Activated naive CD4-positive, alpha-beta T cell treated with anti-CD3 and anti-CD28 coated beads for 36 hours (primary cell): ENCODE measurements around the gene FMO5. TPM values are rescaled to one million over a fixed set of nuclear protein-coding genes. Genes with fewer than 3 reads are reported as not detected.
A peak's percentile ranks its signal among the peaks of the same experiment; 100 is the strongest.
"Not testable (repeated sequence)": the region's sequence is repeated elsewhere in the genome, so short reads cannot be mapped to it uniquely, and the experiment has no call there.

ENCODE experiments used
- CTCF ChIA-PET: fragments of 350-600 bp; sonication (Branson Sonifier 250); formaldehyde crosslinking; loops from one replicate; lab custom pipeline; 2021; ENCODE audit warnings: antibody characterized with exemption; lab: Charles Lee
- DNase-seq: peaks from one replicate; pipeline ENCODE4 v3.0.0-alpha.2; 2020
- H3K27ac Mint-ChIP-seq: one replicate; pipeline ENCODE4 v1.8.0; 2021; ENCODE audit warnings: mild to moderate bottlenecking, mixed read lengths
- H3K27me3 Mint-ChIP-seq: one replicate; pipeline ENCODE4 v1.8.0; 2021; ENCODE audit warnings: low read depth, mixed read lengths
- H3K36me3 Mint-ChIP-seq: one replicate; pipeline ENCODE4 v1.8.0; 2021; ENCODE audit warnings: low read depth, mixed read lengths
- H3K4me1 Mint-ChIP-seq: one replicate; pipeline ENCODE4 v1.8.0; 2021; ENCODE audit warnings: low read depth, mixed read lengths
- H3K4me3 Mint-ChIP-seq: one replicate; pipeline ENCODE4 v1.8.0; 2021; ENCODE audit warnings: mild to moderate bottlenecking, moderate library complexity, mixed read lengths
- H3K9me3 Mint-ChIP-seq: one replicate; pipeline ENCODE4 v1.8.0; 2021; ENCODE audit warnings: mixed read lengths
- intact Hi-C: fragments of 100-400 bp; cut with micrococcal nuclease; formaldehyde crosslinking; loops from one replicate; pipeline ENCODE4 v1.15.1; 2023
- total RNA-seq, 2 experiments: library from RNA; stranded (reverse); gene quantifications; one replicate each; pipeline ENCODE4 v1.2.3, GENCODE V29; 2021

Gene FMO5
- total RNA-seq, 2 experiments from 2014 or later = 0.14 TPM; not detected in 1

DNA sequence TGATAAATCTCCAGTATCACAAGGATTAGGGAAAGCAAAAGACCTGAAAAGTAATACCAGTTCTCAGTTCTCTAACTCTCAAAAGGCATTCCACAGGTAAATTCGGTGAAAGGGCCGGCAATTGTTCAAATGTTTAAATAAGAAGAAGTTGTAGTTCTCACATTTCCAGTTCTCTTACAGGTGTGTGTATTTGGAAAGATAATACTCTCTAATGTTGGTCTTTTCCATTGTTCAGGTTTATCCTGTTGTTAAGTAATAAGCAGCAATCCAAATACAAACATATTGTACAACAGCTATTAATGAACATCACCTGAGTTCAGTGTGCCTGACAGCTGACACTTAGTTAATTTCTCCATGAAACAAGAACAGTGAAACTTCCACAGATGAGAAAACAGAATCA, 39.7 kb downstream of the FMO5 start:
- Mint-ChIP-seq H3K27ac (no peak overlapping the region), H3K27me3 (no peaks in the 10 kb centered on the region), H3K4me1 (no peaks in the 10 kb centered on the region), H3K36me3 (no peaks in the 10 kb centered on the region), H3K4me3 (no peak overlapping the region), H3K9me3 (no peaks in the 10 kb centered on the region)
- no peak for DNase-seq
- CTCF ChIA-PET = interaction anchor here (0.9 kb wide), 1 partner anchor 58 kb away, joined by 3 read pairs; no protein-coding TSS in a partner anchor
- intact Hi-C loops = no loop called here

DNA sequence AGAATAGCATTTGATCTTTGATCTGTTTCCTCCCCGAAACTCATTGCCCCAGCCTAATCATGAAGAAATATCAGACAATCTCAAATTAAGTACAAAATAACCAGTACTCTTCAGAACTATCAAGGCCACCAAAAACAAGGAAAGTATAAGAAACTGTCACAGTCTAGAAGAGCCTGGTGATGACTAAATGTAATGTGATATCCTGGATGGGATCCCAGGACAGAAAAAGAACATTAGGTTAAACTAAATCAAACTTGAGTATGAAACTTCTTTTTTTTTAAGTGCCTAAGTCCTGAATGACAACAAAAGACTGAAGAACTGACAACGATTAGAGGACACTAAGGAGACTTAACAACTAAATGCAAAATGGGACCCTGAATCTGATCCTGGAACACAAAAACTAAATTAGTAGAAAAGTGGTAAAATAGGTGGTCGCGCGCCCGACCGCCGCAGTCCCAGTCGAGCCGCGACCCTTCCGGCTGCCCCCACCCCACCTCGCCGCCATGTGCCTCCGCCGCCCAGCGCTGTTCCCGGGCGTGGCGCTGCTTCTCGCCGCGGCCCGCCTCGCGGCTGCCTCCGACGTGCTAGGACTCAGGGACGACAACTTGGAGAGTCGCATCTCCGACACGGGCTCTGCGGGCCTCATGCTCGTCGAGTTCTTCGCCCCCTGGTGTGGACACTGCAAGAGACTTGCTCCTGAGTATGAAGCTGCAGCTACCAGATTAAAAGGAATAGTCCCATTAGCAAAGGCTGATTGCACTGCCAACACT, 47.3 kb downstream of the FMO5 start:
- peak overlapping the region; percentile 11 for H3K4me3 Mint-ChIP-seq

DNA sequence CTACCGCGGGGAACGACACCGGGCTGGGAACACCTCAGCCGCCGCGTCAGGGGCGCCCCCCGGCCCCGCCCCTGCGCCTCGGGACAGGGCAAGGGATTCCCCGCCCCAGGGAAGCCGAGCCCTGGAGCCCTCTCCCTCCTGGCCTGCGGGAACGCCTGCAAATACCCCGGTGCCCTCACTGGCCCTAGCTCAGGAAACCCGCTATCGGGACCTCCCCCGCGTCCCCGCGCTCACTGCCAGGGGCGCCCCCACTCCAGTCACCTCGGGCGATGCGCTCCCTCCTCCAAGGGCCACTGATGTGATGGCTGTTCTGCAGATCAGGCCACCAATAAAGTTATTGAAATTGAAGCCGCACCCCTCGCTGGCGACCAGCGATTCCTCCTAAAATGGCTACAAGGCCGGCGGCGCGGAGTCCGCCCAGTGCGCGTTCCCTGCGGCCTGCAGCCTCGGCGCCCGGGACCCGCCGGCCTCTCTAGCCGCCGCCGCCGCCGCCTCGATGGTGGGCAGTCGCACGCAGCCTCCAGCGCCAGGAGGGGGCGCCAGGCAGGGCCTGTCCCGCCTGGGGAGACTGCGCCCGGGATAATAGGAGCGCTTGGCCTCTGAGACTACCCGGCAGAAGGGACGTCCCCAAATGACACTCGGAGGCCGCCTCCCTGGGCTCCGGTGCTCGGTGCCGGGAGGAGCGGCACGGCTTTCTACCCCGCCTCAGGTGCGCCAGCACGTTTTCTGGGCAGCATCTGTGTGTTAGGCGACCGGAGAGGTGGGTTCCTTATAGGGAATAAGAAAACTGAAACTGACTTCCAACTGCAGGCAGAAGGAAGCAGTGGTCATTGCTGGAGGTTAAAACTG, 52.7 kb downstream of the FMO5 start, which contains the start of gene PRKAB2:
Gene PRKAB2, minus strand, starts transcription at position 303 of the 849 bp plus-strand sequence. CDS start 326 bp downstream, outside the sequence.
- Mint-ChIP-seq H3K4me1 (peaks cover 32% of the 10 kb centered on the region), H3K9me3 (peaks cover 4% of the 10 kb centered on the region), H3K4me3 (peak within 1 kb of the TSS; percentile 98), H3K27me3 (peaks cover 2% of the 10 kb centered on the region), H3K36me3 (peaks cover 8% of the 10 kb centered on the region), H3K27ac (peak within 1 kb of the TSS; percentile 96)
- intact Hi-C loops = loop anchor here (1.0 kb wide), 4 partner anchors 53 to 369 kb away; partner anchors contain the start of genes BCL9, CHD1L and FMO5
- DNase-seq = peak; percentile 91
- CTCF ChIA-PET = interaction anchor here (0.9 to 3.8 kb wide), 2 partner anchors 42 to 70 kb away, joined by 3 to 39 read pairs; partner anchors contain the start of gene CHD1L

More for the DNA sequence above, 47.3 kb downstream of the FMO5 start:
- Mint-ChIP-seq H3K36me3 (peaks cover 6% of the 10 kb centered on the region), H3K27me3 (peaks cover 5% of the 10 kb centered on the region), H3K4me1 (peaks cover 11% of the 10 kb centered on the region), H3K9me3 (peaks cover 5% of the 10 kb centered on the region), H3K27ac (no peak overlapping the region)
- DNase-seq = no peak
- intact Hi-C loops = no loop called here
- CTCF ChIA-PET = interaction anchor here (2.0 kb wide), 1 partner anchor 65 kb away, joined by 5 read pairs; no protein-coding TSS in a partner anchor

DNA sequence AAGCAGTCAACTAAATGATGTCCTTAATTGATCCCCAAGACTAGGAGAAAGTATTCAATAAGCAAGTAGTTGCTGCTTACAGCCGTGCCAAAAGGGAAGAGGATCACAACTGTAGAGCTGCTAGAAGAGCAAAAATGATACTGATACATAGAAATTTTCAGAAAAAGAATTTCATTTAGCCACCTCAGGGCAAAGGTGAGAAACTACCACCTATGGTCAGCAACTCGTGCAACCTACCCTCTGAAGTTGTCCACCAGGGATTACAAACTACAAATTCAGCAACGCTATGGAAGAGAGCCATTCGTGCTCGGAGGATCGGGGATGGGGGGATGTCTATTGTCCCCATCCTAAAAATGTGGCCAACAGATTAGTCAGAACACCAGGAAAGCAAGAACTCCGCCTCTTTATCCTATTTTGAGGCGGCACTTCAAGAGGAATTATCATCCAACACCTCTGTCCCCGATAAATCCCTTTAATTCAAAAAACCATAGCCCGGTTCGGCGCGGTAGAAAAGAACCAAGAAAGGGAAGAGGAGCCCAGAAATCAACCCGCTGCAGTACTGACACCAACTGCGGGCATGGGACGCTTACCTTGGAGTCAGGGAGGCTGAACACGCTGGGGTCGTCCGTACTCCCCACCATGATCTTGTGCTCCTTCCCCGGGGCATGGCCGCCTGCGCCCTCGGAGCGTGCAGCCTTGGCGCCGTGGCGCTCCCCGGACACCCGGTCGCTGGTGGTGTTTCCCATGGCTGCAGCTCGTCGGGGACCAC, 53.6 kb downstream of the FMO5 start:
- intact Hi-C loops = loop anchor here (1.0 kb wide), 4 partner anchors 54 to 370 kb away; partner anchors contain the start of genes BCL9, CHD1L and FMO5
- peaks cover 3% of the 10 kb centered on the region for H3K9me3 Mint-ChIP-seq
- CTCF ChIA-PET = interaction anchor here (3.8 kb wide), 1 partner anchor 71 kb away, joined by 39 read pairs; the partner anchor contains the start of gene CHD1L
- DNase-seq = peak; percentile 5
- peaks cover 32% of the 10 kb centered on the region for H3K4me1 Mint-ChIP-seq
- H3K4me3 Mint-ChIP-seq = peak overlapping the region; percentile 98
- peak overlapping the region; percentile 60 for H3K27ac Mint-ChIP-seq
- H3K27me3 Mint-ChIP-seq = no peaks in the 10 kb centered on the region
- peaks cover 8% of the 10 kb centered on the region for H3K36me3 Mint-ChIP-seq

DNA sequence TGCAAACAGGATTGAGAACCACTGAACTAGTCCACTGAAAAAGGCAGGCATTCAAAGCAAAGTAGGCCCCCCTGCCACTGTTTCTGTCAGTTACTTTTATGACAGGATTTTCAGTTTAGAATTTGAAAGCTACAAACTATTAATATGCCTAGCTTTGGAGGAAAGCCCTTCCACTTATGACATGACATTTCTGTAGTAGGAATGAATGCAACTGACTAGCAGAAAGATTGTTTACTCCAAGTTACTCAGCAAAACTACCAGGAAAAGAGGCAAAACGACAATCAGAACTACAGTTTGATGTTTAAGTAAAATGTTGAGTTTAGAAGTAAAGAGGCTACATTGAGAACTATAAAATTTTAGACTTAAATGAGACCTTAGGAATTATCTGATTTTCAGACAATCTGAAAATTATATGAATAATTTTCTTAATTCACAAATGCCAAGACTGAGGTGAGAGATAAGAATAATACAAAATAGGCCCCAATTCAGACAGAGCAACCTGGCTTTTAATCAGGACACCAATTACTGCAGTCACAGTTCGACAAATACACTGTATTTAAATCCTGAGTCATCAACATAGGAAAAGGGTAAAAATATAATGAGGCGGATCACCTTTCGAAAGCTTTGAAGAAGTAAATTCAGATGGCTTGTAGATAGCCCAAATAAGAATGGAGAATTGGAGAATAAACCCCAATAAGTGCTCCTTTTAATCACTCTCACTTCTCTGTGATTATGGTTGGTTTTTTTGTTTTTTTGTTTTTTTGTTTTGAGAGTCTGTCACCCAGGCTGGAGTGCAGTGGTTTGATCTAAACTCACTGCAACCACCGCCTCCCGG, 55.1 kb downstream of the FMO5 start:
- no peak for DNase-seq
- no peaks in the 10 kb centered on the region for H3K27me3 Mint-ChIP-seq
- no peak overlapping the region for H3K27ac Mint-ChIP-seq
- CTCF ChIA-PET = interaction anchor here (1.2 to 2.6 kb wide), 2 partner anchors 72 to 74 kb away, joined by 5 to 10 read pairs; partner anchors contain the start of gene CHD1L
- H3K4me1 Mint-ChIP-seq = peaks cover 32% of the 10 kb centered on the region
- intact Hi-C loops = no loop called here
- H3K36me3 Mint-ChIP-seq = peaks cover 13% of the 10 kb centered on the region
- no peak overlapping the region for H3K4me3 Mint-ChIP-seq
- H3K9me3 Mint-ChIP-seq = no peaks in the 10 kb centered on the region

DNA sequence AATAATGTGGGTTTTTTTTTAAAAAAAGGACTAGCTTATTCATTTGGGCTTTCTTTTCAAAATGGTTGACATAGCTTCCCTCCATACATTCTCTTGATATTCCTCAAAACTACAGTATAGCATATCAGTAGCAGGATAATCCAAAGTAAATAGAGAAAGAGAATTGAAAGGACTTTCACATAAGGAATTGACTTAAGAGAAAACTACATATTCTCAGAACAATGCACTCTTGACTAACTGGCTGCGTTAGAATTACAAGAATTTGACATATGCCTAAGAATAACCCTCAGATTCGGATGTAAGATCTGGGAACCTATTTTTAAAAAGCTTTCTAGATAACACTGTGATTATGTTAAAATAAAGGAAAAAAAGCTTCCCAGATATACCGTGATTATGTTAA, 56.0 kb downstream of the FMO5 start:
- H3K4me1 Mint-ChIP-seq = peaks cover 31% of the 10 kb centered on the region
- CTCF ChIA-PET = interaction anchor here (1.2 to 2.6 kb wide), 2 partner anchors 73 to 75 kb away, joined by 5 to 10 read pairs; partner anchors contain the start of gene CHD1L
- no peak overlapping the region for H3K4me3 Mint-ChIP-seq
- peaks cover 13% of the 10 kb centered on the region for H3K36me3 Mint-ChIP-seq
- no peak overlapping the region for H3K27ac Mint-ChIP-seq
- H3K9me3 Mint-ChIP-seq = no peaks in the 10 kb centered on the region
- DNase-seq = no peak
- no peaks in the 10 kb centered on the region for H3K27me3 Mint-ChIP-seq
- intact Hi-C loops = no loop called here

DNA sequence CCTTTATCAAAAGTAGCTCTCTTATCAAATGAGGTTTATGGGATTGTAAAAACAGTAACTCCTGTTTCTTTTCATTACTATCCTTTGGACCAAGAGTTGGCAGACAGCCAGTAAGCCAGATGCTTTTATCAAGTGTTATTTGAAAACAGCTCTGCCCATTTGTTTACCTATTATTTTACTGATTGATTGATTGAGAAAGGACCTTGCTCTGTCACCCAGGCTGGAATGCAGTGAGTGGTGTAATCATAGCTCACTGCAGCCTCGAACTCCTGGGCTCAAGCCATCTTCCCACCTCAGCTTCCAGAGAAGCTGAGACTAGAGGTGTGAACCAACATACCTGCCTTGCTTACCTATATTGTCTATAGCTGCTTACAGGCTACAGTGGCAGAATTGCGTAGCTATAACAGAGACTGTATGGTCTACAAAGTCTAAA, 56.5 kb downstream of the FMO5 start:
- Mint-ChIP-seq H3K4me3 (no peak overlapping the region), H3K27ac (no peak overlapping the region), H3K27me3 (no peaks in the 10 kb centered on the region), H3K36me3 (peaks cover 13% of the 10 kb centered on the region), H3K9me3 (no peaks in the 10 kb centered on the region), H3K4me1 (peaks cover 28% of the 10 kb centered on the region)
- CTCF ChIA-PET = interaction anchor here (2.6 kb wide), 1 partner anchor 73 kb away, joined by 10 read pairs; the partner anchor contains the start of gene CHD1L
- intact Hi-C loops = no loop called here
- DNase-seq = no peak

DNA sequence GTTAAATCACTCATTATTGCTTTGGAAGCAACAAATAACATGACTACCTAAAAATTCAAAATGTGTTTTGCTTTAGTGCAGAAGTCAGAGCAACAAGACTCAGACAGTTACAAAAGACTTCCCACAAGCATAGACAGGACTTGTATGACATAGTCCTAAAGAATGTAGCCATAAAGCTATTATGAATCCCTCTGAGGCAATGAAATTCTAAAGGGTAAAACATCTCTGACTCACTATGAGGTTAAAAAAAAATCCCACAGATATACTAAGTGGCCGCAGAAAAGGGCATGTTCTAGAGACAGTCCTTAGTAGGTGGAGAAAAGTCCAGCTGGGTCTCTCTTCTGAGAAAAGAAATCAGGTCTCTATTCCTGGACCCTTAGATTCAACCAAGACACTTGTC, 57.8 kb downstream of the FMO5 start:
- no peaks in the 10 kb centered on the region for H3K27me3 Mint-ChIP-seq
- H3K36me3 Mint-ChIP-seq = peaks cover 8% of the 10 kb centered on the region
- peaks cover 20% of the 10 kb centered on the region for H3K4me1 Mint-ChIP-seq
- intact Hi-C loops = no loop called here
- CTCF ChIA-PET = no interaction called here
- H3K4me3 Mint-ChIP-seq = no peak overlapping the region
- DNase-seq = no peak
- H3K9me3 Mint-ChIP-seq = no peaks in the 10 kb centered on the region
- no peak overlapping the region for H3K27ac Mint-ChIP-seq

DNA sequence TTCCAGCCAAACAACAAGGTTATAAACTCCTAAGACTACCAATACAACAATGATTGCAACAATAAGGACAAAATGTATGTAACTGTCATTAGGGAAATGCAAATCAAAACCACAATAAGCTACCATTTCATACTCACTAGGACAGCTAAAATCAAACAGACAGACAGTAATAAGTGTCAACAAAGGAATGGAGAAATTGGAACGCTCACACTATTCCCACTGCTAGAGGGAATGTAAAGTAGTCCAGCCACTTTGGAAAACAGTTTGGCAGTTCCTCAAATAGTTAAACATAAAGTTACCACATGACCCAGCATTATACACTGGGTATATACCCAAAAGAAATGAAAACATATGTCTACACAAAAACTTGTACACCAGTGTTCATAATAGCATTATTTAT, 62.1 kb downstream of the FMO5 start:
- Mint-ChIP-seq H3K4me1 (no peaks in the 10 kb centered on the region), H3K4me3 (no peak overlapping the region), H3K27me3 (no peaks in the 10 kb centered on the region), H3K27ac (no peak overlapping the region), H3K9me3 (no peaks in the 10 kb centered on the region), H3K36me3 (peaks cover 24% of the 10 kb centered on the region)
- DNase-seq = no peak
- intact Hi-C loops = no loop called here
- CTCF ChIA-PET = interaction anchor here (0.6 kb wide), 1 partner anchor 27 kb away, joined by 3 read pairs; no protein-coding TSS in a partner anchor

DNA sequence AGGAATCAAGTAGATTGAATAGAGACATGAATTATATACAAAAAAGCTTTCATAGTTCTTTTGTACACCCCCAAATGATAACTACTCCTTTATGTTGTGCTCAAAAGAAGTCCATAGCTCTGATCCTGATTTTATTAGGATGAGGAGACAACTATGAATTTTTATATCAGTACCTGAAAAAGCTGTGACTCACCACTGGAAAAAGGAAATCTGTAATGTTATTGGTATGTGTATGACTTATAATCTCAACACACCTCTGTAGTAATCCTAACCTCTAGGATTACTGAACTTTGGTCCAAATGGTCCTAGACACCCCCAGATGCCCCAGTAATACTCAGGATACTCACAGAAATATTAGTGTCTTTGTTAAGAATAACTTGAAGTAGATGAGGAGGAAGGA, 63.0 kb downstream of the FMO5 start:
- Mint-ChIP-seq H3K27ac (no peak overlapping the region), H3K4me3 (no peak overlapping the region), H3K27me3 (no peaks in the 10 kb centered on the region), H3K36me3 (peaks cover 29% of the 10 kb centered on the region), H3K4me1 (no peaks in the 10 kb centered on the region), H3K9me3 (no peaks in the 10 kb centered on the region)
- CTCF ChIA-PET = no interaction called here
- no peak for DNase-seq
- intact Hi-C loops = no loop called here

DNA sequence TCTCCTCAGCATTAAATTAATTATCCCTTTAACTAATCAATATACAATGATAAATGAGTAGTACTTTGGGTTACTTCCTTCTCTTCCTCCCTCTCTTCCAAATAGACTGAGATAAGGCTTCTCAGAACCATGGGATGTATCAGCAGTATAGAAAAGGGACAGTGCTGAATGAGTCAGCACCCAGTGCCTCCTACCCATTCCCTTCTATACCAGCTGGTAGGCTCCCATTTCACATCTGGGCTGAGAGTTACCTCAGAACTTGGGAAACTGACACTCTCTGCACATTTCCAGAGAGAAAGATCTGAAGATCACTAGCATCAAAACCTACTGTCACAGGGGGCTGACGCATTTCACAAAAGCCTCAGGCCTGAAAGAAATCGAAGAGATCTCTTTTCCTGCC, 68.0 kb downstream of the FMO5 start:
- H3K9me3 Mint-ChIP-seq, H3K4me3 Mint-ChIP-seq, H3K4me1 Mint-ChIP-seq, DNase-seq, H3K27ac Mint-ChIP-seq, CTCF ChIA-PET, intact Hi-C loops, H3K27me3 Mint-ChIP-seq: not testable (repeated sequence)
- peaks cover 29% of the 10 kb centered on the region for H3K36me3 Mint-ChIP-seq
